H9 (cell line): ENCODE data around the gene TMEM131. TPM values are rescaled to one million over a fixed set of nuclear protein-coding genes. Genes with fewer than 3 reads are reported as not detected.

Experiments
- DNase-seq: peaks from one replicate; pipeline ENCODE4 v3.0.0-alpha.2; 2017
- H2AFZ ChIP-seq: one replicate; pipeline ENCODE4 v1.6.1; 2013; ENCODE audit warnings: mild to moderate bottlenecking, low read length, control low read depth, moderate library complexity
- H2AK5ac ChIP-seq: 2 replicates; pipeline ENCODE4 v1.6.1; 2013; ENCODE audit warnings: low read length, control low read depth, mixed read lengths; ENCODE audit not compliant: insufficient read length
- H2BK120ac ChIP-seq: one replicate; pipeline ENCODE4 v1.6.1; 2013; ENCODE audit warnings: low read depth, mild to moderate bottlenecking, low read length, control low read depth, inconsistent platforms; ENCODE audit not compliant: poor library complexity, severe bottlenecking
- H2BK12ac ChIP-seq: 2 replicates; pipeline ENCODE4 v1.6.1; 2013; ENCODE audit warnings: low read length, control low read depth, mixed read lengths, low read depth; ENCODE audit not compliant: insufficient read length
- H2BK15ac ChIP-seq: 2 replicates; pipeline ENCODE4 v1.6.1; 2013; ENCODE audit warnings: low read depth, low read length, control low read depth
- H2BK20ac ChIP-seq: one replicate; pipeline ENCODE4 v1.6.1; 2013; ENCODE audit warnings: low read depth, mild to moderate bottlenecking, low read length, control low read depth, inconsistent platforms; ENCODE audit not compliant: poor library complexity, severe bottlenecking
- H2BK5ac ChIP-seq: 2 replicates; pipeline ENCODE4 v1.6.1; 2013; ENCODE audit warnings: low read length, control low read depth, mixed read lengths; ENCODE audit not compliant: insufficient read length
- H3K14ac ChIP-seq: 2 replicates; pipeline ENCODE4 v1.6.1; 2013; ENCODE audit warnings: low read length, control low read depth; ENCODE audit not compliant: insufficient read depth
- H3K18ac ChIP-seq: 2 replicates; pipeline ENCODE4 v1.6.1; 2013; ENCODE audit warnings: low read depth, mild to moderate bottlenecking, mixed read lengths, low read length, control low read depth; ENCODE audit not compliant: insufficient read length
- H3K23ac ChIP-seq: 2 replicates; pipeline ENCODE4 v1.6.1; 2013; ENCODE audit warnings: low read length, control low read depth, mixed read lengths, low read depth; ENCODE audit not compliant: insufficient read length
- H3K23me2 ChIP-seq: 2 replicates; pipeline ENCODE4 v1.6.1; 2013; ENCODE audit warnings: low read depth, mild to moderate bottlenecking, mixed read lengths, low read length, control low read depth; ENCODE audit not compliant: insufficient read length, poor library complexity, severe bottlenecking
- H3K27ac ChIP-seq: 2 replicates; pipeline ENCODE4 v1.5.1; 2013; ENCODE audit warnings: low read length, control low read depth, mixed read lengths, low read depth; ENCODE audit not compliant: insufficient read length
- H3K27me3 ChIP-seq: 2 replicates; pipeline ENCODE4 v1.6.1; 2013; ENCODE audit warnings: low read length, control low read depth, inconsistent platforms; ENCODE audit not compliant: insufficient read depth
- H3K4ac ChIP-seq: 2 replicates; pipeline ENCODE4 v1.6.1; 2013; ENCODE audit warnings: low read depth, mild to moderate bottlenecking, control low read depth, inconsistent platforms, low read length, moderate library complexity
- H3K4me1 ChIP-seq: 2 replicates; pipeline ENCODE4 v1.6.1; 2013; ENCODE audit warnings: low read length, control low read depth, inconsistent platforms; ENCODE audit not compliant: insufficient read depth
- H3K4me2 ChIP-seq: 2 replicates; pipeline ENCODE4 v1.6.1; 2013; ENCODE audit warnings: low read length, control low read depth, mixed read lengths; ENCODE audit not compliant: insufficient read length, insufficient read depth
- H3K56ac ChIP-seq: 2 replicates; pipeline ENCODE4 v1.6.1; 2013; ENCODE audit warnings: low read depth, mild to moderate bottlenecking, mixed read lengths, low read length, control low read depth; ENCODE audit not compliant: insufficient read length
- H3K79me1 ChIP-seq: 2 replicates; pipeline ENCODE4 v1.6.1; 2013; ENCODE audit warnings: low read depth, mild to moderate bottlenecking, moderate library complexity, low read length, control low read depth, inconsistent platforms; ENCODE audit not compliant: insufficient read depth, poor library complexity, severe bottlenecking
- H3K79me2 ChIP-seq: 2 replicates; pipeline ENCODE4 v1.6.1; 2013; ENCODE audit warnings: low read length, control low read depth, inconsistent platforms; ENCODE audit not compliant: insufficient read depth
- H3K9ac ChIP-seq: 2 replicates; pipeline ENCODE4 v1.6.1; 2013; ENCODE audit warnings: low read length, control low read depth, mixed read lengths; ENCODE audit not compliant: insufficient read length; ENCODE audit errors: extremely low read depth
- H3K9me3 ChIP-seq: one replicate; pipeline ENCODE4 v1.6.1; 2013; ENCODE audit warnings: low read depth, low read length, inconsistent platforms; ENCODE audit not compliant: control insufficient read depth
- H3T11ph ChIP-seq: one replicate; pipeline ENCODE4 v1.6.1; 2013; ENCODE audit warnings: mild to moderate bottlenecking, low read length, control low read depth, inconsistent platforms
- H4K20me1 ChIP-seq: one replicate; pipeline ENCODE4 v1.6.1; 2013; ENCODE audit not compliant: control insufficient read depth, insufficient read length, insufficient read depth
- H4K5ac ChIP-seq: 2 replicates; pipeline ENCODE4 v1.6.1; 2013; ENCODE audit warnings: low read depth, mild to moderate bottlenecking, mixed read lengths, low read length, control low read depth; ENCODE audit not compliant: insufficient read length
- H4K8ac ChIP-seq: replicated peaks from 2 replicates; pipeline ENCODE4 v1.6.1; 2013; ENCODE audit warnings: low read length, control low read depth, mixed read lengths, low read depth; ENCODE audit not compliant: insufficient read length
- H4K91ac ChIP-seq: 2 replicates; pipeline ENCODE4 v1.6.1; 2013; ENCODE audit warnings: low read depth, mild to moderate bottlenecking, moderate library complexity, mixed read lengths, low read length, control low read depth; ENCODE audit not compliant: insufficient read length
- H3K27ac Mint-ChIP-seq, 3 experiments: 2 replicates in 2 of 3; 3 replicates in 1 of 3; pipeline ENCODE4 v1.8.0; 2020 to 2021; ENCODE audit warnings: mixed read lengths in 3 of 3, mild to moderate bottlenecking in 1 of 3, moderate library complexity in 1 of 3
- H3K27me3 Mint-ChIP-seq: 2 replicates; pipeline ENCODE4 v1.8.0; 2021; ENCODE audit warnings: low read depth, mild to moderate bottlenecking, moderate library complexity, mixed read lengths
- H3K36me3 Mint-ChIP-seq, 3 experiments: 2 replicates in 2 of 3; 3 replicates in 1 of 3; pipeline ENCODE4 v1.8.0; 2020 to 2021; ENCODE audit warnings: low read depth in 3 of 3, mixed read lengths in 3 of 3; ENCODE audit not compliant: insufficient read depth in 1 of 3
- H3K4me1 Mint-ChIP-seq, 2 experiments: 2 replicates each; pipeline ENCODE4 v1.8.0; 2020; ENCODE audit warnings: mixed read lengths in 2 of 2
- H3K4me3 Mint-ChIP-seq, 2 experiments: 2 replicates in 1 of 2; 3 replicates in 1 of 2; pipeline ENCODE4 v1.8.0; 2020 to 2021; ENCODE audit warnings: mild to moderate bottlenecking in 2 of 2, mixed read lengths in 2 of 2, moderate library complexity in 1 of 2
- H3K9me3 Mint-ChIP-seq, 2 experiments: 2 replicates in 1 of 2; 3 replicates in 1 of 2; pipeline ENCODE4 v1.8.0; 2020; ENCODE audit warnings: mild to moderate bottlenecking in 2 of 2, mixed read lengths in 2 of 2, moderate library complexity in 1 of 2
- CTCF ChIP-seq: fragments of 200-600 bp; sonication (generic); conservative IDR thresholded peaks from 3 replicates; pipeline ENCODE4 v1.8.0; 2021; ENCODE audit warnings: antibody characterized with exemption, mild to moderate bottlenecking
- WGBS: extraction: QIAGEN DNeasy Blood & Tissue Kit; methylation state at CpG from one replicate; pipeline ENCODE4 v1.1.7; 2013; ENCODE audit warnings: missing lambda C conversion rate, low lambda C conversion rate, mixed read lengths; ENCODE audit not compliant: insufficient read length; ENCODE audit errors: extremely low coverage; 5-methylcytosine and 5-hydroxymethylcytosine counted together
- total RNA-seq: library from RNA; stranded (reverse); gene quantifications from 2 replicates; pipeline ENCODE4 v1.2.1, GENCODE V29; 2021

The TMEM131 gene
- total RNA-seq, 1 experiment from 2014 or later, result 20.9 TPM

DNA sequence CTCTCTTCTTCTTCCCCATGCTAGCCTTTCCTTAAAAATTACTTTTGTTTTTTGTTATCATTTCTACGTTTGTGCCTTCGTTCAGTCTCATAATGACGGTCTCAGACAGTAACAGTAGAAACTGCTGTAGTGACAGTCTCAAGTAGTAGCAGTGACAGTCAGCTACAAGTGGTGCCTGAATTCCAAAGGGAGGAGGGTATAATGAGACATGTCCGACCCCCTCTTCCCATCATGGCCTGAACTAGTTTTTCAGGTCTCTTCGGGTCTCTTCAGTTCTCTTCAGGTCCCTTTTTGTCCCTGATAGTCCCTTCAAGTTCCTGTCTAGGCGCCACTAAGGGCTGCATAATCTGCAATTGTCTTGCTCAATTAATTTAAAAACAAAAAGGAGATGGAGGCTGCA is 12.6 kb downstream of the TMEM131 start:
- Histone ChIP-seq H3K79me2 (peaks cover 2% of the 10 kb centered on the region; the same call in 1 of the 2 replicates), H3K9me3 (peaks cover 7% of the 10 kb centered on the region), H3K4me2 (no peak overlapping the region), H2BK12ac (no peak overlapping the region), H3T11ph (no peak overlapping the region), H4K20me1 (no peaks in the 10 kb centered on the region), H2AFZ (no peak overlapping the region), H3K18ac (no peak overlapping the region), H2BK120ac (no peak overlapping the region), H2BK20ac (no peak overlapping the region), H3K27me3 (no peaks in the 10 kb centered on the region), H3K79me1 (no peaks in the 10 kb centered on the region), H3K23me2 (no peaks in the 10 kb centered on the region), H3K23ac (no peak overlapping the region), H4K91ac (no peak overlapping the region), H3K27ac (no peak overlapping the region), H2AK5ac (no peak overlapping the region), H2BK15ac (no peak overlapping the region), H2BK5ac (no peak overlapping the region), H3K9ac (no peak overlapping the region), H3K4me1 (no peaks in the 10 kb centered on the region; the same call in 1 of the 2 replicates), H3K4ac (no peak overlapping the region), H3K56ac (no peak overlapping the region), H4K5ac (no peak overlapping the region), H4K8ac (no peak overlapping the region), H3K14ac (no peak overlapping the region)
- Mint-ChIP-seq H3K4me3 (no peak overlapping the region), H3K4me1 (peaks cover 14 to 15% of the 10 kb centered on the region in 2 experiments), H3K27ac (no peak overlapping the region), H3K9me3 (peaks cover 11 to 22% of the 10 kb centered on the region in 2 experiments), H3K36me3 (peaks cover 10 to 18% (median 18%) of the 10 kb centered on the region in 3 experiments), H3K27me3 (no peaks in the 10 kb centered on the region)
- DNase-seq, result no peak
- TF ChIP-seq CTCF, result no peak
- WGBS, result no CpG with 5 or more reads among the region's 6 CpGs
